ENCODE results near the gene ELOVL3.

DNA sequence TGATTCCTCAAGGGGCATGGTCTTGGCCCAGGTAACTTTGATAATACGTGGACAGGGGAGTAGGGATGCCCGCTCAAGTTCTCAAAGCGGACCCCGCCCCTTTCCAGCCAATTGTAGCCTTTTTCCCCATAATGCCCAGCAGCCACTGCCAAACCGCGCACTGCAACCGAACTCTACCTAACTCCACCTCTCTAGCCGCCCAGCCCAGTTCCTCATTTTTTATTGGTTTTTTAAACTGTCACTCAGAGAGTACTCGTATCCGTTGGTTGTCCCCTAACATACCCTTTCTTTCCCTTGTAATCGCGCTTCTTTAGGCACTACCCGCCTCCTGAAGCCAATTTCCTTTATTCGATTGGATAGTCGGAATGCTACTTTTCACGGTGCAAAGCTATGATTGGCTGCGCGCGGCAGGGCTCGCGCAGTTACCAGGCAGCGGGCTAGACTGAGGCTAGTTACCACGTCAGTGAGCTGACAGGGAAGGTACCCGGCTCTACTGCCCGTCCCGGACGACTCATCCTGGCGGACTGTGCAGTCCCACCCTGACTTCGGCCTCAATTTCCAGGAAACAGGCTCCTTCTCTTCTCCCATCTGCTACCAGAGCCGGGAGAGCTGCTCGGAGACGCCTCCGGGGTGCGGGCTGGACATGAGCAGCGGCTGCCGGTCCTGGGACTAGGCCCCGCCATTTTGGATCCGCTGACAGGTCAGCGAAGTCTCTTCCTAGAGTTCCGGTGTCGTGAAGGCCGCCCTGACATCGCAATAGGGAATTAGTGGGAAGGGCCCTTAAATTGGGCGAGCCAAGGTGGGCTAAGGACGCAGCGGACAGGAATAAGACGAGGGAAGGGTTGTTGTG is 19.2 kb downstream of the ELOVL3 start, which contains the start of gene GBF1:
- TF ChIP-seq EZH2phosphoT487 (IDR thresholded peaks at IDR 0.05; ENCODE audit: insufficient read depth, low read depth) (no peak), EZH2 (IDR thresholded peaks at IDR 0.05; ENCODE audit: insufficient read depth, poor library complexity, severe bottlenecking) (no peak)
